ENCODE data around the gene TMEM271.

TMEM271 gene, protein sequence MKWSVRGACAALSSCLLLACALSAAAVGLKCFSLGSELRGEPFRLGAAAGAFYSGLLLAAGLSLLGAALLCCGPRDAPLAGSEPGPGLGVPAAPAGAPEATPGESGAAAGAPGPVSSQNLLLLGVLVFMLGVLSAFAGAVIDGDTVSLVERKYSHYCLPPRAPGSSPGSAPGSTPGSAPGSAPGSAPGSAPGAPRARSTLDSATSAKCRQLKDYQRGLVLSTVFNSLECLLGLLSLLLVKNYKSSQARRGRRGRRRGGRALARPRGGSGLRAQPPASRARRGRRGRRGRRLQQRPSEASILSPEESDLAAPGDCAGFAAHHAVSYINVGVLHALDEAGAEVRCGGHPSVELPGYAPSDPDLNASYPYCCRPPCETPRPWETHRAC

DNA sequence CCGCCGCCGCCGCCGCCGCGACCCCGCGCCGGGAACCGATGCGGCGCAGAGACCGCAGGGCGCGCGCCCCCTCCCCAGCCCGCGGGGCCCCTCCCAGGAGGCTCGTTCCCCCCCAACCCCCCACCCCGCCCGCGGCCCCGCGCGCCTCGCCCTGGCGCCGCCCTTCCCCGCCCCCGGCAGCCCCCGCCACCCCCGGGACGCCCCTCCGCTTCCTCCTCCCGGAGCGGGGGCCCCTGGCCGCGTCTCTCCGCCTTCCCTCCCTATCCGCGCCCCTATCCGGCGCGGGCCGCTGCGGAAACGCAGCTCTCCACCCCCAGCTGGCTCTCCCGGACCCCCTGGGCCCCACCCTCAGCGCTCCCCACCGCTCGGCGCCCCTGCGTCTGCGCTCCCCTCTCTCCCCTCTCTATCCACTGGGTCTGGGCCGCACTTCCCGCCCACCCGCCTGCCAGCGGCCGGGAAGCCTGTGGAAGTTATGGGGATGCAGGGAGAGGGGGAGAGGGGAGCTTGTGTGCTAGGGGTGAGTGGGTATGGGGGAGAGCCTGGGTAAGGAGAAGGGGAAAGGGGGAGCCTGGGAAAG, at the start of gene TMEM271:
TSS of gene TMEM271 (minus strand) at position 51 of the 577 bp plus-strand sequence. CDS start 233 bp downstream, outside the sequence.
- no peak for DNase-seq

DNA sequence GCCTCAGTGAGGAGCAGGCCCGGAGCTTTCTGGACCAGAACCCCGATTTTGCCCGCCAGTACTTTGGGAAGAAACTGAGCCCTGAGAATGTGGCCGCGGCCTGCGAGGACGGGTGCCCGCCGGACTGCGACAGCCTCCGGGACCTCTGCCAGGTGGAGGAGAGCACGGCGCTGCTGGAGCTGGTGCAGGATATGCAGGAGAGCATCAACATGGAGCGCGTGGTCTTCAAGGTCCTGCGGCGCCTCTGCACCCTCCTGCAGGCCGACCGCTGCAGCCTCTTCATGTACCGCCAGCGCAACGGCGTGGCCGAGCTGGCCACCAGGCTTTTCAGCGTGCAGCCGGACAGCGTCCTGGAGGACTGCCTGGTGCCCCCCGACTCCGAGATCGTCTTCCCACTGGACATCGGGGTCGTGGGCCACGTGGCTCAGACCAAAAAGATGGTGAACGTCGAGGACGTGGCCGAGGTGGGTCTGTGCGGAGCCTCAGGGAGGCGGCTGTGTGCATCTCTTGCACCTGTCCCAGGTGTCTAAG, 49.6 kb upstream of the TMEM271 start:
- no peak for DNase-seq

DNA sequence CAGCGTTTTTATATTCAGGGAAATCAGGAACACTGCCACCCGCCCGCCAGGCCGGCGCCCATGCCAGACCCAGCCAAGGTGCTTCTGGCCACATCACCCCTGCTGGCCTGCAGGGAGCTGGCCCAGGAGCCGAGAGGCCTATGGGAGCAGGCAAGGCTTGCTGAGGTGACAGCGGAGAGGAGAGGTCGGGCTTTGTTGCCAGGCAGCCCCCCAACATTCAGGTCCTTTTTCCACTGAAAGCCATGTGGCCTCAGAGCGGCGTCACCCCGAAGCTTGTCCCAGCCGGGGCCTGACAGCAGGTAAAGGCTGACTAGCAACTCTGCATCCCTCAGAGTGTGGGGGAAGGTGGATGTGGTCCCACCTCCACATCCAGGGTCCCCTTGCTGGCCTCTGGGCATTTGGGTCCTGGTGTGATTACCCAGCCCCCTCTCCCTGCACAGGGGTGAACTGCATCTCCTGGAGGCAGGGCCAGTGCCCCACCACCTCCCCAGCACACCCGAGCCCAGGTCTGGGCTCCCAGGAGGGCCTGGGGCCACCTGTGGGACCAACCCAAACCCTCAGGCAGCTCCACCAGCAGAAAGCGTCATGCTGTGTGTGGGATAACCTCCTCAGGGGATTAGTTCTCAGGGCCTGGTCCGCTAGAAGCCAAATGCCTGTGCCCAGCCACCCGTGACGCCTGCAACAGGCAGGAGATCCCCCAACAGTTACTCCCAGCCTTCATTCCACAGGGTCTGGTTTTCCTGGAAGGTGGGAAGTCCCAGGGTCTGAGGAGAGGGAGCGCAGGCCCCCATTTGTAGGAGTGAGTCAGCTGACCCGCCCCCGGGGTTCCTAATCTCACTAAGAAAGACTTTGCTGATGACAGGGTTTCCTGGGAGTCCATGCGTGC, 48.9 kb upstream of the TMEM271 start, which contains the start of gene PDE6B:
TSS of gene PDE6B (plus strand) at position 869 of the 886 bp plus-strand sequence. CDS start 54 bp downstream, outside the sequence.
- no peak for DNase-seq

DNA sequence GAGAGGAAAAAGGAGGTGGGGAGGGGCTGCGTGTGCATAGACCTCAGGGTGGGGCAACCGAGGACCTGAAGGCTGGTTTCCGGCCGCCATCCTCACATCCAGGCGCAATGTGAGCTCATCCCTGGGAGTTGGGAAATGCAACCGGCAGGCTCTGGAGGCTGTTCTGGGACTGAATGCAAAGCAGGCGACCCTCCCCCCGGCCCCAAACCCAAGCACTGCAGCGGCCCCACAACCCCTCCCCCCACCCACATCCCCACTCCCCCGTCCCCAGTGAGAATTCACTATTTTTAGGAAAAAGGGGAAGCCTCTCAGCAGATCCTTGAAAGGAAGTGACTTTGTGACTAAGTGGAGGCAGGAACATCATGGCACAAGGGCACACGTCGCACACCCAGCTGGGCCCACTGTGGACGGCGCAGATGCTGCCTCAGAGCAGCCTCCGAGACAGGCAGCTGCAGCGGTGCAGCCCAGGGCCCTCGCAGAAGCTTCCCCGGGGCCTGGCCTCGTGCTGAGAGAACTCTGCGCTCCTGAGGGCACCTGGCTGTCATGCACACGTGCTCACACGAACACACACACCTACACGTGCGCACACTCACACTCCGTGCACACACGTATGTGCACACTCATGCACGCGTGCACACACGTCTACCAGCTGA, 47.9 kb upstream of the TMEM271 start:
- no peak for DNase-seq

DNA sequence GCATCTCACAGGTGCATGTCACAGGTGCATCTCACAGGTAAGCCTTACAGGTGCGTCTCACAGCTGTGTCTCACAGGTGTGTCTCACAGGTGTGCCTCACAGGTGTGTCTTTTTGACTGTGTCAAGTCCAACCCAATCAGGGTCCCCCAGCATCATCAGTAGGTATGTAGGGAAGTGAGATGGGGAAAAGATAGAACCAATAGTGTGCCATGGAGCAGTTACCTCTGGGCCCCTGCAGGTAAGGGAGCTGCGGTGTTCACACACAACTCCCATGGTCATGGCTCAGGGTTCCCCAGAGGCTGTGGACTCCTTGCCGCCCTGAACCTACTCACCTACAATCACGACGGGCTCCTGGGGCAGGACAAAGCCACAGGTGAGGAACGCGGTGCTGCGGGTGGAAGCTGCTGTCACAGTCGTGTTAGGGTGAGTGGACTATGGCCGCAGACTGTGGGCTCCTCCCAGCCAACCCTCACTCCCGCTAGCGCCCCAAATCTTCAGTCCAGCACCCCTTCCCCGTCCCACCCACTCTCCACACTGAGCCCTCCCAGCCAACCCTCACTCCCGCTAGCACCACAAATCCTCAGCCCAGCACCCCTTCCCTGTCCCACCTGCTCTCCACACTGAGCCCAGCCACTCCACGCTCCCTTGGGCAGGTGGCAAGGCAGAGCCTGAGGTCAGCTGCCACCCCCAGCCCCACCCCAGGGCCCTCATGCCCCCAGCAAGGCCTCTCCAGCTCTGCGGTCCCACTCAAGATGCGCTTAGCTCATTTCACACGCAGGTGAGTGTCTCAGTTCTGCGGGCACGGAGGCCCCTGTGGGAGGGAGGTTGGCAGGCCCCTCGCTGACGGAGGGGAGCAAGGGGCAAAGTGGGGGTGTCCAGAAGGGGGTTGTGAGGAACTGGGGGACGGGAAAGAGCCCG, 47.2 kb upstream of the TMEM271 start:
- DNase-seq: no peak

DNA sequence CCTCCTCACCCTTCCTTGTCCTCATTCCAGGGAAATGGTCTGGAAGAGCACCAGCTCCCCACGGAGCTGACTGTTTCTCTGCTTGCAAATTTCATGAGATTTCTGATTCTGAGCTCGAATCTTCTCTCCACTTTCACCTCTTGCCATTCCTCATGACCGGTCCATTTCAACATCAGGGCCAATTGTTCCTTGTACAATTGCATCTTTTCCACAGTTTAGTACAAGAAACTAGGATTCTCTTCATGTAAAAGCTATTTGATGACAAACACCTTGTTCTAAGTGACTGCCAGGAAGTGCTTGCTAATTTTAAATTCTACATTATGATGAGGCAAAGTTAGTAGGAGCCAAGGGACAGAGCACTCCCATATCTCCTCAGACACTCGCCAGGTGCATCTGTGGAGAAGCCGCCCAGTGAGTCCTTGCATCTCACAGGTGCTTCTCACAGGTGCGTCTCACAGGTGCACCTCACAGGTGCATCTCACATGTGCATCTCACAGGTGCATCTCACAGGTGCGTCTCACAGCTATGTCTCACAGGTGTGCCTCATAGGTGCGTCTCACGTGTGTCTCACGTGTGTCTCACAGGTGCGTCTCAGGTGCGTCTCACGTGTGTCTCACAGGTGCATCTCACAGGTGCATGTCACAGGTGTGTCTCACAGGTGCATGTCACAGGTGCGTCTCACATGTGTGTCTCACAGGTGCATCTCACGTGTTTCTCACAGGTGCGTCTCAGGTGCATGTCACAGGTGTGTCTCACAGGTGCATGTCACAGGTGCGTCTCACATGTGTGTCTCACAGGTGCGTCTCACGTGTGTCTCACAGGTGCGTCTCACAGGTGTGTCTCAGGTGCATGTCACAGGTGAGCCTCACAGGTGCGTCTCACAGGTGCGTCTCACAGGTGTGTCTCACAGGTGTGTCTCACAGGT, 46.2 kb upstream of the TMEM271 start:
- DNase-seq: no peak

DNA sequence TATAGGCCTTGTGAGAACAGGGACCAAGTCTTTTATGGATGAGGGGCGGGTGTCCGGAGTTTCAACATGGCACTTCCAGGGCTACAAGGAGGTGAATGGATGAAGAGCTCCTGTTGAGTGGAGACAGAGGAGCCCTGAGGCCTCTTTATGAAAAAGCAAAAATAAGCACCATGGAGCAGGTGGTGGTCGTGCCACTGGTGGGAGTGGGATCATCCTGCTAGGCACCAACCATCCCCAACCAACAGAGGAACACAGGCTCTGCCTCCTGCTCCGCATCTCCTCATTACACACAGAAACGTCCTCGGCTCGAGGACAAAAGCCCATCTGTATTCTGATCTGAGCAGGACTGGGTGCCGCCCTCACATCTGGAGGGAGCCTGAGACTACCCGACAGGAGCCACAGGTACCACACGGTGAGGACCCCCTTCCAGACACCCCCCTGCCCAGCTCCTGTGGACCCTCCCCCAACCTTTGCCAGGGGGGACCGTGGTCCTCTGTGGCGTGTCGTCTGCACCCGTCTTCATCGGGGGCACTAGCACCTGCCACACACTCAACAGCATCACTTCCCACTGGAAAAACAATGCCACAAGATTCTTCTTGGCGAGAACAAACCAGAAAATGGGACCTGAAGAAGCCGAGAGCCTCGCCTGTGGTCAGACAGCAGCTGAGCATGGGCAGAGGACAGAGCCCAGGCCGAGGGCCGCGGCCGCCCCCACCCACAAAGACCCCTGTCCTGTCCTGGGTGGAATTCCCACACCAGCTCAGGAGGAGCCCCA, 45.4 kb upstream of the TMEM271 start:
- DNase-seq: no peak

DNA sequence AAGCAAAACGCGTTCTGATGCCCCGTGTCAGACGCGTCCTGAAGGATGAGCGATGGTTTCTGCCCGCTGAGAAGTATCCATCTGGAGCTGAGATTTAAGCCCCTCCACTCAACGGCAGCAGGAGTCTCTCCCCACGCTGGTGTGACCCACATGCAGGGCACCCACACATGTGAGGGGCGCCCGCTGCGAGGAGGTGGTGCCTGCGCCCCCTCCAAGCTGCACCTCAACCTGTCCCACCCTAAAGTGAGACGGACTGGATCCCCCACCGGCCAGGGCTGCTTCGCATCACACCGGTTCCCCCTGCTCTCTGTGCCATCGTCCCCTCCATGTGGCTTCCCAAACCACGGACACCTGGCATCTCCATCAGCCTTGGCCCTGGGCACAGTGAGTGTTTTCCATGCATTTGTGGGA, 44.8 kb upstream of the TMEM271 start:
- no peak for DNase-seq

DNA sequence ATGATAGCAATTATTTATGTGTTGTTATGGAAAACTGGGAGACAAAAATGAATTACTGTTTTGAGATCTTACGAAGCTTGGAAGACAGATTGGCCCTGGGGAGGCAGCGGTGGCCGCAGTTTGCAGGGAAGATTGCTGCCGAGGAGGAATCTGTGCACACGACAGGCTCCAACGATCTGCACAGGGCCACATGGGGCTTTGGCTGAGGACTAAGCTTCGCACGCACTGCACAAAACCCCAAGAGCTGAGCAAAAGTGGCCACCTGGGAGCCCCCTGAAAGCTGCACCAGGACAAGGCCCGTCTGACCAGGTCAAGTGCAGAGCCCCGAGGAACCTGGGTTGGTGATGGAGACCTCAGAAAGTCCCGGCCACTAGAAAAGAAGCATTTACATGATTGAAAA, 44.1 kb upstream of the TMEM271 start:
- no peak for DNase-seq

DNA sequence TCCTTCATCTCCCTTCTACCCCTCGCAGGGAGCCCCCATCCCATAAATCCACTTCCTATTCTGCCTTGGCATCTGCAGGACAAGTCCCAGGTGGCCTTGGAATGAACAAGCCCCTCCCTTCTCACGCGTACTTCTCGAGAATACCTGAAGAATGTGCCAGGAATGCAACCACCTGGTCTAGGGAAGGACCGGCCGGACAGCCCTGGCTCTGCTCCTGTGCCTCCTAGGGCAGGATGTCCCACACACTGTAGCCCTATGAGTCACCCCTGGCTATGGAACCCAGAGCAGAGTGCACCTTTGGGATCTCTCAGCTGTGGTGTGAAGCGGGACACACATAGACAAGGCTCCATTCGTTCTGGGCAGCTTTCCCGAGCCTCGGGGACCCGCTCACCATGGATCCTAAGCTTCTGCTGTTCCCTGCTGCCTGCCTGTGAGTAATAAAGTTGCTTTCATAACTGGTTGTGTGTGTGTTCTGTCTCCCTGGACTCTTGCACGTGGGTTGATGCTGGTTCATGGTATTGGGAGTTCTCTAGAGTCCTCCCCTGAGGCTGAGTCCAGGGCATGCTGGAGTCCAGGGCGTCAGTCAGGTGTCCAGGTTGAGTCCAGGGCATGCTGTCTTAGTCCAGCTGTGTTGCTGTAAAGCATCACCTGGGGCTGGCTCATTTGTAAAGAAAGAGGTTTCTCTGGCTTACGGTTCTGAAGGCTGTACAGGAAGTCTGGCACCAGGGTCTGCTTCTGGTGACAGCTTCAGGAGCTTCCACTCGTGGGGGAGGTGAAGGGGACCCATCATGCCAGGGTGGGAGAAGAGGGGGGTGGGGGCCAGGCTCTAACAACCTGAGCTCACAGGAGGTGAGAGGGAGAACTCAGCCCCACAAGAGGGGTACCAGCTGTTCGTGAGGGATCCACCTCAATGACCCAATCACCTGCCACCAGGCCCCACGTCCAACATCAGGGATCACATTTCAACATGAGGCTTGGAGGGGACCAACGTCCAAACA, 41.8 kb upstream of the TMEM271 start:
- no peak for DNase-seq

DNA sequence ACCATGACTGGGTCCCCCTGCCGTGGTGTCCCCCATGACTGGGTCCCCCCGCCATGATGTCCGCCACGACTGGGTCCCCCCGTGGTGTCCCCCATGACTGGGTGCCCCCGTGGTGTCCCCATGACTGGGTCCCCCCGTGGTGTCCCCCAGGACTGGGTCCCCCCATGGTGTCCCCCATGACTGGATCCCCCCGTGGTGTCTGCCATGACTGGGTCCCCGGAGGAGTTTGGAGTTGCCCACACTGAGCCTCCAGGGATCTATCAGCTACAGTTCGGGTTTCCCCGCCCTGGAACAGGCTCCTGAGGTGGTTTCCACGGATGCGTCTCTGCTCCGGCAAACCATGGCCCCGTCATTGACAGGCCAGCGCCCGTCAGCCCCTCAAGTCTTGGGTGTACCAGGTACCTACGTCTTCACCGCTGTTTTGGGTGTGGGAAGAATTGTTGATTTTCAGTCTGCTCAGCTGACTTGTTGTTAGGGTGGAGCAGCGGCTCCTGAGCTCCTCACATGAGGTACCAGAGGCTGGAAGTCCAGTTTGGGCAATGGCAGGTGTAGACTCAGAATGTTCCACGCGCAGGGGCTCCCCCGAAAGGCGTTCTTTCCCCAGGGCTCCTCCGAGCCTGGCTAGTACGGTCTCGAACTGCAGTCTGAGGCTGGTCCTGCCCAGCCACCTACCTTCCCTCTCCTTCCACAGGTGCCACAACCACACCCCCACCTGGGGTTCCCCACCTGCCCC, 41.0 kb upstream of the TMEM271 start:
- no peak for DNase-seq

DNA sequence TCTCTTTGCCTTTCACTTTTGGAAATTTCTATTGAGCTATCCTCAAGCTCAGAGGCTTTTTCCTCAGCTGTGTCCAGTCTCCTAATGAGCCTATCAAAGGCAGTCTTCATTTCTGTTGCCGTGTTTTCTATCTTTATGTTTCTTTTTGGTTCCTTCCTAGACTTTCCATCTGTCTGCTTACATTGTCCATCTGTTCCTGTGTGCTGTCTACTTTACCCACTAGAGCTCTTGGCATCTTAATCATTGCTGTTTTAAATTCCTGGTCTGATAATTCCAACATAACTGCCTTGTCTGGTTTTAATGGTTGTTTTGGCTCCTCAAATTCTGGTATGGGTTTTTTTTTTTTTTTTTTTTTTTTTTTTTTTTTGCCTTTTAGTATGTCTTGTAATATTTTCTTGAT, 40.0 kb upstream of the TMEM271 start:
- DNase-seq: no peak

DNA sequence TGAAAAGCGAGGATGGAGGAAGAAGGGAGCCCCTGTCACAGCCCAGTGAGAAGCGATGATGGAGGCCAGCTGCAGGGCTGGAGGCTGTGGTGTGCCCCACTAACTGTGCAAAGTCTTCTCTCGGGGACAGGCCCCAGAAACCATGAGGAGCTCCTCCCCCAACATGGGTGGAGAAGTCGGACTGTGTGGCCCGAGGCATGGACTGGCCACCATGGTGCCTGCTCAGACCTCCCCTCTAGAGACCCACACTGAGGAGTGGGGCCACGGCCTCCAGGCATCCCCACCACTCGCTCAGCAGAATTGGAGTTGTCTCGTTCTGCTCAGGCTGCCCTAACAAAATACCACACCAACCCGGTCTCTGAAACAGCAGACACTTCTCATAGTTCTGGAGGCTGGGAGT, 37.0 kb upstream of the TMEM271 start:
- no peak for DNase-seq

DNA sequence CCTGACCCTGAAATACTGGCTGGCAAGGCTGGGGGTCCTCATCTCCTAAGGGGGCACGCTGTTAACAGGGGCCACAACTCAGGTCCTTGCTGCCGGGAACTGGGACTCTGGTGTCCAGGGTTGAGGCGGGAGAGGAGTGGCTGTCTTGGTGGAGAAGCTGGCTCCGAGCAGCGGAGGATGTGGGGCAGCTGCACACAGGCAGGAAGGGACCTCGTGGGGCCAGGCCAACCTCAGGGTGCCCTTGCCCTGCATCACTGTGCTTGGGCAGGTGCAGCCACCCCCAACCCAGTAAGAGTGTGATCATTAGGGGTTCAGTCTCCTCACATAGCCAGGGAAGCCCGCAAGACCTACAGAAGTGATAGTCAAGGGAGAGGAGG, 36.6 kb upstream of the TMEM271 start:
- no peak for DNase-seq

DNA sequence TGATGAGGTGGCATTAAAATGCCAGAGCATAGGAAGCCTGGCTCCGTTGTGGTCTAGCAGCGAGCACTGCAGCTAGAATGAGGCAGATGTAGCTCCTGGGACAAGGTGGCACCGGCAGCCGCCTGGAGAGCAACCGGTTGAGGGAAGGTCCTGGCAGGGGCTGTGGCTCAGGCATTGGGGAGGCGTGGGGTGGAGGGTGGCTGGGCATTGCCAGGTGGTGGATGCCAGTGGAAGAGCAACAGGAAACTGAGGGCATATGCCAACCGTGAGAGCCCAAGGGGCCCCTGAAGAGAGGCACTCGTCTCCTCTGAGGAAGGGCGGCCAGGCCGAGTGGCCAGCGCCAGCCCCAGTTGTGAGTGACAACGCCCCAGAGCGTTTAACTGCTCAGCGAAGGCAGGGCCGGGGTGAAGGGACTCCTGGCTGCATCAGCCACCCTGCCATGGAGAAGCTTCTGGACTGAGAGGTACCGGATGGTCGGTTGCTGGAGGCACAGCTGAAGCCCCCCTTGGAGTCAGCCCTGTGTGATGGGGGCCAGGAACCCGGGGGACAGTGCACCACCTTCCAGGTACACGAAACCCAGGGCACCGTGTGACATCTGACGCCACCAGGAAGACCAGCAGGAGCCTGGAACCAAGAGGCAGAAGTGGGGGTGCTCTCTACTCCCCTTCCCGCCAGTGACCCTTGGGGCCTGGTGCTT, 36.1 kb upstream of the TMEM271 start:
- DNase-seq: no peak

DNA sequence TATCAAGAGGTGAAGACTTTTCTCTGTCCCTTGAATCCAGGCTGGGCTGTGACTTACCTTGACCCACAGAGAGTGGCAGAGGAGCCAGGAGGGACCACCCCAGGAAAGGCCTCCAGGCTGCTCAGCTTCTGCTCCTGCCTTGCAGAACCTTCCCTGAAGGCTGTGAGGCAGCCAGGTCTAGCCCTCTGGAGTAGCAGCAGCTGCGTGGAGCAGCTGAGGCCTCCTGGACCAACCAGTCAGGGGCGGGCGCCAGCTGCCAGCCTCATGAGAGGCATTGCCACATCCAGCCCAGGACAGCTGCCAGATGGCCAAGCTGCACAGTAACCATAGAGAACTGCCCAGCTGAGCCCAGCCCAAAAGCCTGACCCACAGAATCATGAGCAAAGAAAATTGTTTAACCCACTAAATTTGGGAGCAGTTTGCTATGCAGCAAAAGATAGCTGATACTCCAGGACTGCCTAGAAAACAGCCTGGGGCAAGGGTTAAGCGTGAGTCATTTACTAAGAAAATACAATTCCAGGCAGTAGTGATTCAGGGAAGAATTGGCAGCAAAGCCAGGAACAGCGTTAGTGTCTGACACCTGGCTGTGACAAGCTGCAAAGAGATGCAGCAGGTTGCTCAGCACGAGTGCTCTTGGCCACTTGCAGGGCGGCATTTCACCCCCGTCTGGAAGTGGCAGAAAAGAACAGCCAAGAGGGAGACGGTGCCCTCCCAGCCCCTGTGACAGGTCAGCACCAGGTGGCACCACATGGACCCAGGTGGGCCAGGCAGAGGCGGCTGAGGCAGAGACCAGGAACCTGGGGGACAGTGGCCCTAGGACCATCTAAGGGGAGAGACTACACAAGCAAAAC, 34.5 kb upstream of the TMEM271 start:
- DNase-seq: no peak
